SJCRH30 (cell line): Measurements from ENCODE around the gene DNLZ. TPM values are rescaled to one million over a fixed set of nuclear protein-coding genes. Genes with fewer than 3 reads are reported as not detected.
A peak's percentile ranks its signal among the peaks of the same experiment; 100 is the strongest.

Source experiments
- DNase-seq, 2 experiments: peaks; one replicate each; pipeline ENCODE4 v3.0.0-alpha.2; 2015 to 2020
- H3K27ac ChIP-seq: fragments of 250-450 bp; sonication (Bioruptor Pico); 2 replicates; pipeline ENCODE4 v1.5.1; 2020; ENCODE audit warnings: mild to moderate bottlenecking, moderate library complexity
- H3K27me3 ChIP-seq: fragments of 250-450 bp; sonication (Bioruptor Pico); 2 replicates; pipeline ENCODE4 v1.5.1; 2020; ENCODE audit warnings: mild to moderate bottlenecking, moderate library complexity
- H3K36me3 ChIP-seq: fragments of 250-450 bp; sonication (Bioruptor Pico); 2 replicates; pipeline ENCODE4 v1.5.1; 2020; ENCODE audit warnings: mild to moderate bottlenecking, moderate library complexity
- H3K4me1 ChIP-seq: fragments of 250-450 bp; sonication (Bioruptor Pico); 2 replicates; pipeline ENCODE4 v1.5.1; 2020; ENCODE audit warnings: mild to moderate bottlenecking, moderate library complexity
- H3K4me3 ChIP-seq: fragments of 250-450 bp; sonication (Bioruptor Pico); 2 replicates; pipeline ENCODE4 v1.5.1; 2020; ENCODE audit warnings: mild to moderate bottlenecking, moderate library complexity
- H3K9me3 ChIP-seq: fragments of 250-450 bp; sonication (Bioruptor Pico); replicated peaks from 2 replicates; pipeline ENCODE4 v1.5.1; 2020; ENCODE audit warnings: mild to moderate bottlenecking, moderate library complexity
- total RNA-seq: library from RNA; depleted of rRNA; stranded (reverse); fragments of >200 nt; shearing (Covaris generic); gene quantifications from 2 replicates; pipeline ENCODE4 v1.2.3, GENCODE V29; 2014

DNLZ gene
- total RNA-seq, 1 experiment from 2014 or later, result 17.0 TPM

- no peak for DNase-seq
- no peaks in the 10 kb centered on the region for H3K27me3 ChIP-seq
These were observed 10.6 kb upstream of the DNLZ start for GRCh38 chr9:136374183-136374575.

DNA sequence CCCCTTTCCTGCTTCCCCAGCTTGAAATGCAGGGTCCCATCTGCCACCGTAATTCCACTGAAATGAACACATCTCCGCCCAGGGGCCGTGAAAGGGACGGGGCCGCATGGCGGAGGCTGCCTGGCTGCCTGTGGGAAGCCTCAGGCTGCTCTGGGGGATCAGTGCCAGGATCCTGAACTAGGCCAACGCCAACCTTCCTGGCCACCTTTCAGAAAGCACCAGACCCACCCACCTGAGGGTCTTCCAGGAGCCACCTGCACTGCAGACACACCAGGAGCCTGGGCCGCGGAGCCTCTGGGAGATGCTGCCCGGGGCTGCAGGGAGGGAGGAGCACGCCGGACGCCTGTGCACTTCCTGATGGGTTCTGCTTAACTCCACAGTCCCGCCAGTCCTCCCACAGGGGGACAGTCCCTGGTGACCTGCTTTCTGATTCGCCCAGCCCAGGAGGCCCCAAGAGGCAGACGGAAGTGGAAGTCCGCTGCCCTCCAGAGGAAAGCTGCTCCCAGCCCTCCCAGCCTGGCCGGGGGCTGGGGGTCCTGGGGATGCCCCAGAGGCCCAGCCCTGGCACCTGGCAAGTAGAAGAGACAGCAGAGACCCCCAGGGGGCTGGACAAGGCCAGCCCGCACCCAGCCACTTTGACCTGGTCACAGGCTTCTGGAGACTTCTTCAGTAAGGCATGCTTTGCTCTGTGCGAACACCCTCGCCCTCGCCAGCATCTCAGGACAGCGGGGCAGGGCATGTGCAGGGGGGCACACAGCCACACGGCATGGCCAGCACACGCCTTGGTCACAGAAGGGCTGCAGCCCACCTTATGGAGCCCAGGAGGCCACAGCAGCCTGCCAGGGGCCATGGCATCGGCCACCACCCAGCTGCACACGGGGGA lies 10.0 kb upstream of the DNLZ start, which contains the start of gene CARD9:
CARD9 (minus strand) TSS at position 370 of the 883 bp plus-strand sequence. CDS start 1,591 bp downstream, outside the sequence.
- Histone ChIP-seq H3K4me1 (peaks cover 7% of the 10 kb centered on the region; the same call in 1 of the 2 replicates), H3K27me3 (no peaks in the 10 kb centered on the region), H3K9me3 (no peaks in the 10 kb centered on the region), H3K4me3 (peak within 1 kb of the TSS; percentile 58), H3K36me3 (peaks cover 5% of the 10 kb centered on the region), H3K27ac (peak within 1 kb of the TSS; percentile 35)
- peak; percentile 84 for DNase-seq

More at GRCh38 chr9:136374183-136374575, 10.6 kb upstream of the DNLZ start:
- Histone ChIP-seq H3K4me3 (no peak overlapping the region), H3K4me1 (peaks cover 7% of the 10 kb centered on the region; the same call in 1 of the 2 replicates), H3K36me3 (peaks cover 4% of the 10 kb centered on the region), H3K9me3 (no peaks in the 10 kb centered on the region), H3K27ac (no peak overlapping the region)

- Histone ChIP-seq H3K4me3 (peak overlapping the region; percentile 58), H3K9me3 (no peaks in the 10 kb centered on the region), H3K4me1 (peaks cover 7% of the 10 kb centered on the region; the same call in 1 of the 2 replicates), H3K36me3 (peaks cover 3% of the 10 kb centered on the region), H3K27ac (peak overlapping the region; percentile 35), H3K27me3 (no peaks in the 10 kb centered on the region)
- DNase-seq, result peak; percentile 85 to 90
These were observed 9.2 kb upstream of the DNLZ start for GRCh38 chr9:136372561-136373299.

DNA sequence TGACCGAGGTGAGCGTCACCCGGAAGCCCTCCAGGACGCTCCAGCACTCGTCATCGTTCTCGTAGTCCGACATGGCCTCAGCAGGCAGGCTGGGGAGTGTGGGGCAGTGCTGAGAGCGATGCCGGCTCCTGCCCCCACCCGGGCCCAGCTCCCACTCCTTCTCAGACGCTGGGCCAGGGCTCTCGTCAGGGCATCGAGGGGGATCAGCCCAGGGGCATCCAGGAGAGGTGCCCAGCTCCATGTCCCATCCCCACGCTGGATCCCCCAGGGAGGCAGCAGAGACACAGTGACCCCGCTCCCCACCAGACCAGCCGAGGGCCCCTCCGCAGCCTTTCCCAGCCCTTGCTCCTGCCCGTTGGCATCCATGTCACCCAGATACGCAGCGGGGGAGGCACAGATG lies 8.5 kb upstream of the DNLZ start:
- Histone ChIP-seq H3K27me3 (no peaks in the 10 kb centered on the region), H3K4me1 (peaks cover 7% of the 10 kb centered on the region; the same call in 1 of the 2 replicates), H3K4me3 (peak overlapping the region; percentile 58), H3K36me3 (peaks cover 3% of the 10 kb centered on the region), H3K27ac (0 out of 2 replicates have a peak overlapping the region, but pooled peaks have one; percentile 35), H3K9me3 (no peaks in the 10 kb centered on the region)
- DNase-seq, result no peak

- H3K4me1 ChIP-seq, result peaks cover 7% of the 10 kb centered on the region; the same call in 1 of the 2 replicates
- H3K9me3 ChIP-seq, result no peaks in the 10 kb centered on the region
- DNase-seq, result no peak
- no peak overlapping the region for H3K27ac ChIP-seq
- H3K27me3 ChIP-seq, result no peaks in the 10 kb centered on the region
- H3K4me3 ChIP-seq, result no peak overlapping the region
- H3K36me3 ChIP-seq, result peaks cover 3% of the 10 kb centered on the region
These were observed 8.0 kb upstream of the DNLZ start for GRCh38 chr9:136371533-136371880.

DNA sequence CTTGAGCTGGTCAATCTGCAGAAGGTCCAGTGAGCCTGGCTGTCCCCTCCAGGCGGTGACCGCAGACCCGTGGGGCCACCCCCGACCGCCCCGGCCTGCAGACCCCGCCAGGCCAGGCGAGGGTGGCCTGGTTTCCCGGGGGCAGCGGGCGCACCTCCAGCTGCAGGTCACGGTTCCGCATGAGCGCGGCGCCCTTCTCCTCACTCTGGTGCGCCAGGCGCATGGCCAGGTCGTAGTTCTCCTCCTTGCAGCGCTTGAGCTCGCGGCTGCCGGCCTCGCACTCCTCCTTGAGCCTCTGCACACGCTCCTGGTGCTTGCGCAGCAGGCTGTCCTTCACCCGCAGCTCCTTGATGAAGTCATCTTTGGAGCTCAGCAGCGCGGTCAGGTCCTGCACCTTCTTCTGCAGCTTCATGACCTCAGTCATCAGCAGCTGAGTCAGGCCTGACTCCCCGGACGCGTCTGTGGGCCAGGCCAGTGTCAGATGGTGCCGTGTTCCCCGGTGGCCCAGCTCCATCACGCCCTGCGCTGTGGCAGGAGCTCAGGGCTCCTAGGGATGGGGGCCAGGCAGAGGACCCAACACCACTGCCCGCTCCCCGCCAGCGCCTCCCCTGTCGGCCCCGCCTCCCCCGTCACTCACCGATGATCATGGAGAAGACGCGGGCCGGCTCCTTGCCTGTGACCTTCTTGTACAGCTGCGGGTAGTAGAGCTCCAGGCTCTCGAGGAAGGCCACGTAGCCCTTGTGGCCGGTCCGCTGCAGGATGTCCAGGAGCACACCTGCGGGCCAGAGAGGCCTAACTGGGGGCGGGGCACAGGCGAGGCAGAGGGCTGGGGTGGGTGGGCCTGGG lies 7.4 kb upstream of the DNLZ start:
- no peak overlapping the region for H3K27ac ChIP-seq
- peaks cover 3% of the 10 kb centered on the region for H3K36me3 ChIP-seq
- no peaks in the 10 kb centered on the region for H3K9me3 ChIP-seq
- peaks cover 7% of the 10 kb centered on the region; the same call in 1 of the 2 replicates for H3K4me1 ChIP-seq
- H3K27me3 ChIP-seq, result no peaks in the 10 kb centered on the region
- no peak overlapping the region for H3K4me3 ChIP-seq
- no peak for DNase-seq

- H3K27ac ChIP-seq, result no peak overlapping the region
- H3K4me1 ChIP-seq, result peaks cover 7% of the 10 kb centered on the region; the same call in 1 of the 2 replicates
- H3K4me3 ChIP-seq, result no peak overlapping the region
- H3K36me3 ChIP-seq, result peaks cover 3% of the 10 kb centered on the region
- H3K27me3 ChIP-seq, result no peaks in the 10 kb centered on the region
- no peak for DNase-seq
- no peaks in the 10 kb centered on the region for H3K9me3 ChIP-seq
These were observed 6.5 kb upstream of the DNLZ start for GRCh38 chr9:136370037-136370436.

- DNase-seq, result no peak
- Histone ChIP-seq H3K9me3 (no peaks in the 10 kb centered on the region), H3K27ac (no peak overlapping the region), H3K4me3 (no peak overlapping the region), H3K4me1 (peaks cover 10% of the 10 kb centered on the region), H3K36me3 (peaks cover 3% of the 10 kb centered on the region), H3K27me3 (no peaks in the 10 kb centered on the region)
These were observed 4.6 kb upstream of the DNLZ start for GRCh38 chr9:136368190-136368589.

- Histone ChIP-seq H3K9me3 (no peaks in the 10 kb centered on the region), H3K27me3 (no peaks in the 10 kb centered on the region), H3K4me1 (peaks cover 13% of the 10 kb centered on the region), H3K36me3 (peaks cover 3% of the 10 kb centered on the region), H3K4me3 (no peak overlapping the region), H3K27ac (no peak overlapping the region)
- no peak for DNase-seq
These were observed 4.0 kb upstream of the DNLZ start for GRCh38 chr9:136367296-136368145.

GRCh38 chr9:136366826-136367225 lies 3.3 kb upstream of the DNLZ start:
- Histone ChIP-seq H3K9me3 (no peaks in the 10 kb centered on the region), H3K4me1 (peaks cover 9% of the 10 kb centered on the region), H3K27ac (no peak overlapping the region), H3K27me3 (no peaks in the 10 kb centered on the region), H3K4me3 (no peak overlapping the region), H3K36me3 (peaks cover 3% of the 10 kb centered on the region)
- DNase-seq, result no peak

DNA sequence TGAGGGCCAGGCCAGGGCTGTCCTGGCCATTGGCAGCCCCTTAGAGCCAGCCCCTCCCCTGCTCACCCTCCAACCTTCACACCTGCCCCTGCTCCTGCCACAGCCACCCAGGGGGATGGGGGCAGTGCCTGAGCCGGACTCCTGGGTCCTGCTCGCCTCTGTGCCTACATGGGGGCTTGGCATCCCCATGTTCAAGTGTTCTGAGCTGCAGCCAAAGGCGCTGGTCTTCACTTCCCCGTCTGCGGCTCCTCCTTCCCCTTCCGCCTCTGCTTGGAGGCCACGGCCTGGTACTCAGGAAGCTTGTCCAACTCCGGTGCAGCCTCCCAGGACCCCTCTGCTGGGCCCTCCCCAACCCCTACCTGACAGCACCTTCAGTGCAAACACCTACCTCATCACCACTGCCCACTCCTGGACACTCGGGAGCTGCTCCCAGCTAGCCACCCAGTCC lies 2.3 kb upstream of the DNLZ start:
- H3K9me3 ChIP-seq, result no peaks in the 10 kb centered on the region
- H3K27me3 ChIP-seq, result no peaks in the 10 kb centered on the region
- no peak for DNase-seq
- H3K4me1 ChIP-seq, result peaks cover 9% of the 10 kb centered on the region
- no peak overlapping the region for H3K4me3 ChIP-seq
- no peak overlapping the region for H3K27ac ChIP-seq
- H3K36me3 ChIP-seq, result peaks cover 3% of the 10 kb centered on the region

DNA sequence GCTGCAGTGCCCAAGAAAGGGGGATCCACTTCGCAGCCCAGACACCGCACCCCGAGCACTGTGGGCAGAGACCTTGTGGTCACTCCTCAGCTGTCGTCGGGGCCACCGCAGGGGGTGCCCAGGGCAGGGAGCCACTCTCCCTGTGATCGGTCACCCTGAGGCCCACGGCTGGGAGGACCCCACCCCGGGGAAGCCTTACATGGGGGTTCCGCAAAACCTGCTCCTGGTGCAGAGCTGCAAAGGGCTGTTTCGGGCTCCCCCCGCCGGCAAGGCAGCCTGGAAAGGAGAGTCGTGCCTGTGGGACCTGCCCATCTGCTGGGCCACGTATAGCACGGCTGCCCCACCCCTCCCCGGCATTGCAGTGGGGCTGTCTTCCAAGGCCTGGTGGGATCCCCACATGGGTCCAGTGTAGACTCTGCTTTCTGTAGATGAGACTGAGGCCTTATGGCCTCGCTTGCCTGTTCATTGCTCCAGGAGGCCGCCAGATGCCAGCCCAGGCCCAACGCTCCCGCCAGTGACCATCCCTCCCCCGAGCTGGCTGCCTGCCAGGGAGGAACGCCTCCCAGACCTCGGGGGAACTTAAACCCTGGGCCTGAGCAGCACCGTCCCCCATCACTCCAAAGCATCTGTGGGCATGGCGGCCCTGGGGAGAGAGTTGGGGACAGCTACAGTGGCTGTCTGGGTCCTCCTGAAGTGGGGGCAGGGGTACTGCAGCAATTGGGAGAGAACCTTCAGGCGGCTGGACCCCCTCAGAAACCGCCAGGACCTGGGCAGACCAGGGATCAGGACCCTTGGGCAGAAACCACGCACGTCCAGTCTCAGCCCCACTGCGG lies 1.6 kb upstream of the DNLZ start:
- peaks cover 9% of the 10 kb centered on the region for H3K4me1 ChIP-seq
- DNase-seq, result peak in 1 of 2 experiments; percentile 28
- peaks cover 3% of the 10 kb centered on the region for H3K36me3 ChIP-seq
- no peak overlapping the region for H3K4me3 ChIP-seq
- no peaks in the 10 kb centered on the region for H3K9me3 ChIP-seq
- H3K27me3 ChIP-seq, result no peaks in the 10 kb centered on the region
- no peak overlapping the region for H3K27ac ChIP-seq
